ENCODE results near the gene LRRC57.
A peak's percentile ranks its signal among the peaks of the same experiment; 100 is the strongest.

The LRRC57 gene

GRCh38 chr15:42549741-42550392 lies 1.3 kb upstream of the LRRC57 start:
- no peak for DNase-seq (ENCODE audit: low spot score)

- peak; percentile 18 for DNase-seq (ENCODE audit: low spot score)
These were observed 469 bp upstream of the LRRC57 start for GRCh38 chr15:42549032-42549491.

GRCh38 chr15:42547918-42548248 lies 710 bp downstream of the LRRC57 start:
- DNase-seq (ENCODE audit: low spot score), result no peak

GRCh38 chr15:42544853-42545629 lies 3.6 kb downstream of the LRRC57 start:
- no peak for DNase-seq (ENCODE audit: low spot score)

GRCh38 chr15:42533246-42533645 lies 15.3 kb downstream of the LRRC57 start:
- no peak for DNase-seq (ENCODE audit: low spot score)

- no peak for DNase-seq (ENCODE audit: low spot score)
These were observed 19.6 kb downstream of the LRRC57 start for GRCh38 chr15:42528970-42529369.

- no peak for DNase-seq (ENCODE audit: low spot score)
These were observed 25.3 kb downstream of the LRRC57 start for GRCh38 chr15:42523331-42523730.

GRCh38 chr15:42511007-42511391 lies 37.6 kb downstream of the LRRC57 start:
- DNase-seq (ENCODE audit: low spot score), result no peak

- no peak for DNase-seq (ENCODE audit: low spot score)
These were observed 38.2 kb downstream of the LRRC57 start for GRCh38 chr15:42510258-42511006.

GRCh38 chr15:42508263-42508690 lies 40.3 kb downstream of the LRRC57 start:
- no peak for DNase-seq (ENCODE audit: low spot score)

- no peak for DNase-seq (ENCODE audit: low spot score)
These were observed 41.1 kb downstream of the LRRC57 start for GRCh38 chr15:42507514-42507913.

- DNase-seq (ENCODE audit: low spot score), result no peak
These were observed 44.0 kb downstream of the LRRC57 start for GRCh38 chr15:42504631-42505030.

- no peak for DNase-seq (ENCODE audit: low spot score)
These were observed 44.8 kb downstream of the LRRC57 start for GRCh38 chr15:42503825-42504224.

- no peak for DNase-seq (ENCODE audit: low spot score)
These were observed 46.1 kb downstream of the LRRC57 start for GRCh38 chr15:42502477-42502876.

- no peak for DNase-seq (ENCODE audit: low spot score)
These were observed 48.6 kb downstream of the LRRC57 start for GRCh38 chr15:42499858-42500609.

- no peak for DNase-seq (ENCODE audit: low spot score)
These were observed 50.2 kb downstream of the LRRC57 start for GRCh38 chr15:42498212-42499068.

- DNase-seq (ENCODE audit: low spot score), result peak; percentile 81
These were observed 53.0 kb downstream of the LRRC57 start, which contains the start of gene SNAP23 for GRCh38 chr15:42495361-42496212. Gene SNAP23 (plus strand): TSS chr15:42495634. CDS start chr15:42511847, 16,213 bp downstream.

- DNase-seq (ENCODE audit: low spot score), result peak; percentile 38
These were observed 53.6 kb downstream of the LRRC57 start for GRCh38 chr15:42494998-42495360.

GRCh38 chr15:42493679-42494078 lies 54.9 kb downstream of the LRRC57 start:
- DNase-seq (ENCODE audit: low spot score), result no peak

GRCh38 chr15:42491539-42492225 lies 56.9 kb downstream of the LRRC57 start:
- DNase-seq (ENCODE audit: low spot score), result no peak
